SK-N-SH (cell line): Measurements from ENCODE around the gene RPL7L1. TPM values are rescaled to one million over a fixed set of nuclear protein-coding genes. Genes with fewer than 3 reads are reported as not detected.

Experiments used
- CTCF ChIA-PET: fragments of 300-600, 350-600 bp; formaldehyde crosslinking; extraction: SDS; loops from one replicate; lab custom pipeline; 2021; lab: Yijun Ruan, JAX
- POLR2A ChIA-PET: fragments of 350-600 bp; sonication (Branson Sonifier 250); formaldehyde crosslinking; extraction: SDS; loops from one replicate; lab custom pipeline; 2020; ENCODE audit warnings: antibody characterized with exemption, inconsistent platforms; lab: Yijun Ruan, JAX
- DNase-seq: peaks from one replicate; pipeline ENCODE4 v3.0.0; 2012
- H2AFZ ChIP-seq: fragments of 200-600 bp; sonication (generic); 2 replicates; pipeline ENCODE4 v1.8.1; 2016; ENCODE audit warnings: antibody characterized with exemption, mild to moderate bottlenecking, low read depth
- H3F3A ChIP-seq: fragments of 200-600 bp; sonication (generic); replicated peaks from 2 replicates; pipeline ENCODE3; 2016; ENCODE audit warnings: antibody characterized with exemption, mild to moderate bottlenecking; ENCODE audit not compliant: insufficient read depth
- H3K27ac ChIP-seq, 2 experiments: fragments of 200-500 bp in 1 of 2; fragments of 200-600 bp in 1 of 2; sonication (Bioruptor generic) in 1 of 2; sonication (generic), shearing (Covaris generic) in 1 of 2; 2 replicates each; pipeline versions ENCODE4 v1.5.1 to v1.6.1; 2014 to 2016; ENCODE audit warnings: low read depth in 2 of 2, inconsistent platforms in 1 of 2, low read length in 1 of 2, mild to moderate bottlenecking in 1 of 2, mixed read lengths in 1 of 2
- H3K27me3 ChIP-seq: fragments of 200-600 bp; sonication (generic), shearing (Covaris generic); 2 replicates; pipeline ENCODE4 v1.6.1; 2016; ENCODE audit warnings: mixed run types; ENCODE audit not compliant: insufficient read depth
- H3K36me3 ChIP-seq, 2 experiments: fragments of 200-500 bp in 1 of 2; fragments of 200-600 bp in 1 of 2; sonication (Bioruptor generic) in 1 of 2; sonication (generic) in 1 of 2; replicated peaks in 1 of 2; 2 replicates each; pipeline versions ENCODE3 to v1.5.1; 2014 to 2016; ENCODE audit warnings: low read length in 1 of 2, mild to moderate bottlenecking in 1 of 2; ENCODE audit not compliant: insufficient read depth in 2 of 2, control insufficient read depth in 1 of 2
- H3K4me1 ChIP-seq, 2 experiments: fragments of 200-500 bp in 1 of 2; fragments of 200-600 bp in 1 of 2; sonication (Bioruptor generic) in 1 of 2; sonication (generic), shearing (Covaris generic) in 1 of 2; 2 replicates each; pipeline versions ENCODE4 v1.5.1 to v1.6.1; 2014 to 2016; ENCODE audit warnings: low read depth in 1 of 2, low read length in 1 of 2, mixed run types in 1 of 2; ENCODE audit not compliant: insufficient read depth in 2 of 2, control insufficient read depth in 1 of 2
- H3K4me2 ChIP-seq: fragments of 200-600 bp; sonication (generic), shearing (Covaris generic); 2 replicates; pipeline ENCODE4 v1.6.1; 2017; ENCODE audit warnings: mixed run types
- H3K4me3 ChIP-seq, 2 experiments: fragments of 200-500 bp in 1 of 2; fragments of 200-600 bp in 1 of 2; sonication (Bioruptor generic) in 1 of 2; sonication (generic), shearing (Covaris generic) in 1 of 2; 2 replicates each; pipeline versions ENCODE4 v1.5.1 to v1.8.1; 2014 to 2016; ENCODE audit warnings: low read depth in 2 of 2, inconsistent platforms in 1 of 2, low read length in 1 of 2, mild to moderate bottlenecking in 1 of 2, mixed read lengths in 1 of 2, moderate library complexity in 1 of 2
- H3K79me2 ChIP-seq: fragments of 200-600 bp; sonication (generic); 2 replicates; pipeline ENCODE4 v1.8.1; 2017; ENCODE audit warnings: mild to moderate bottlenecking; ENCODE audit not compliant: insufficient read depth
- H3K9ac ChIP-seq: fragments of 200-600 bp; sonication (generic); 2 replicates; pipeline ENCODE4 v1.6.1; 2017; ENCODE audit warnings: mixed run types
- H3K9me2 ChIP-seq: fragments of 200-600 bp; sonication (generic); 2 replicates; pipeline ENCODE4 v1.6.1; 2017; ENCODE audit warnings: mixed run types
- H3K9me3 ChIP-seq: fragments of 200-600 bp; sonication (generic); 2 replicates; pipeline ENCODE4 v1.6.1; 2017; ENCODE audit warnings: mixed run types, mild to moderate bottlenecking, moderate library complexity
- H4K20me1 ChIP-seq: fragments of 200-600 bp; sonication (generic); 2 replicates; pipeline ENCODE4 v1.6.1; 2017; ENCODE audit warnings: mild to moderate bottlenecking, mixed run types; ENCODE audit not compliant: insufficient read depth
- ELF1 ChIP-seq: IDR thresholded peaks from 2 replicates; pipeline ENCODE4 v1.4.0; 2012
- EP300 ChIP-seq, 2 experiments: IDR thresholded peaks; 2 replicates each; pipeline versions ENCODE4 v1.4.0 to v1.6.1; 2012; ENCODE audit warnings: borderline replicate concordance in 1 of 2, low read depth in 1 of 2, low read length in 1 of 2
- IRF3 ChIP-seq: fragments of 150-350 bp; IDR thresholded peaks from 2 replicates; pipeline ENCODE4 v1.6.1; 2016; ENCODE audit warnings: mild to moderate bottlenecking, low read depth, low read length
- JUND ChIP-seq: IDR thresholded peaks from 2 replicates; pipeline ENCODE4 v1.4.0; 2012
- MAX ChIP-seq: IDR thresholded peaks from 2 replicates; pipeline ENCODE4 v1.4.0; 2012; ENCODE audit warnings: low read depth
- MEF2A ChIP-seq: IDR thresholded peaks from 2 replicates; pipeline ENCODE4 v1.4.0; 2012; ENCODE audit warnings: low read depth, borderline replicate concordance
- MXI1 ChIP-seq: IDR thresholded peaks from 2 replicates; pipeline ENCODE4 v1.6.1; 2012; ENCODE audit warnings: mild to moderate bottlenecking, low read depth, low read length, improper control_type of control experiment
- NFIC ChIP-seq: IDR thresholded peaks from 2 replicates; pipeline ENCODE4 v1.4.0; 2012; ENCODE audit warnings: borderline replicate concordance
- NRF1 ChIP-seq: IDR thresholded peaks from 2 replicates; pipeline ENCODE4 v1.6.1; 2012; ENCODE audit warnings: low read depth, mild to moderate bottlenecking, low read length
- PBX3 ChIP-seq: IDR thresholded peaks from 2 replicates; pipeline ENCODE4; 2012
- POLR2AphosphoS5 ChIP-seq: IDR thresholded peaks from 2 replicates; pipeline ENCODE4 v1.6.1; 2012; ENCODE audit warnings: low read depth, low read length
- REST ChIP-seq: IDR thresholded peaks from 2 replicates; pipeline ENCODE4 v1.6.1; 2012; ENCODE audit warnings: mild to moderate bottlenecking, low read depth, low read length, moderate library complexity
- RXRA ChIP-seq: IDR thresholded peaks from 2 replicates; pipeline ENCODE4 v1.4.0; 2012; ENCODE audit warnings: low read depth, mild to moderate bottlenecking, borderline replicate concordance
- TCF12 ChIP-seq: IDR thresholded peaks from 2 replicates; pipeline ENCODE4 v1.4.0; 2012
- YY1 ChIP-seq: IDR thresholded peaks from 2 replicates; pipeline ENCODE4 v1.4.0; 2012; ENCODE audit warnings: low read depth, mild to moderate bottlenecking
- ZBTB33 ChIP-seq: IDR thresholded peaks from 2 replicates; pipeline ENCODE4 v1.4.0; 2012; ENCODE audit warnings: low read depth, borderline replicate concordance
- WGBS: methylation state at CpG from one replicate; pipeline ENCODE4 v1.1.6; 2017; ENCODE audit warnings: low lambda C conversion rate; 5-methylcytosine and 5-hydroxymethylcytosine counted together
- polyA plus RNA-seq, 3 experiments: library from polyadenylated mRNA; depleted of rRNA; stranded (reverse); fragments of >200 nt; gene quantifications; 2 replicates each; pipeline ENCODE4 v1.2.3, GENCODE V29; 2012

The RPL7L1 gene
- polyA plus RNA-seq, 1 of the 3 experiments (the other 2 are of a cell fraction), result 22.1 TPM

GRCh38 chr6:42848700-42849099 is 30.7 kb upstream of the RPL7L1 start:
- H3K4me2 ChIP-seq, result no peak overlapping the region
- no peak overlapping the region for H2AFZ ChIP-seq
- no peak overlapping the region for H3K4me3 ChIP-seq
- H4K20me1 ChIP-seq, result no peaks in the 10 kb centered on the region
- H3K9me2 ChIP-seq, result no peaks in the 10 kb centered on the region
- no peak overlapping the region for H3K9ac ChIP-seq
- H3K4me1 ChIP-seq, result no peaks in the 10 kb centered on the region; a peak in 1 of 4 replicates
- H3K27me3 ChIP-seq, result no peaks in the 10 kb centered on the region
- no peaks in the 10 kb centered on the region for H3F3A ChIP-seq
- no peak overlapping the region for H3K27ac ChIP-seq
- 87% methylated on average over 4 of the region's 4 CpGs for WGBS
- ChIA-PET POLR2A (no interaction called here), CTCF (interaction anchor here (1.0 kb wide), 1 partner anchor 29 kb away, joined by 3 read pairs; no protein-coding TSS in a partner anchor)
- TF ChIP-seq IRF3 (no peak), NRF1 (no peak), MXI1 (no peak), RXRA (no peak), PBX3 (no peak), JUND (no peak), TCF12 (no peak), MEF2A (no peak), POLR2AphosphoS5 (no peak), NFIC (no peak), MAX (no peak), ELF1 (no peak), ZBTB33 (no peak), YY1 (no peak), EP300 (IDR thresholded peaks at IDR 0.05; ENCODE audit: borderline replicate concordance in 1 of 2, low read depth in 1 of 2, low read length in 1 of 2) (no peak), REST (no peak)
- H3K36me3 ChIP-seq, result peaks cover 3 to 19% of the 10 kb centered on the region in 2 experiments
- no peaks in the 10 kb centered on the region for H3K9me3 ChIP-seq
- DNase-seq, result no peak
- 0 out of 2 replicates have a peak, but pooled peaks cover 2% of the 10 kb centered on the region for H3K79me2 ChIP-seq
